ENCODE results near the gene TAPBPL. TPM values are rescaled to one million over a fixed set of nuclear protein-coding genes. Genes with fewer than 3 reads are reported as not detected.

TAPBPL gene
- total RNA-seq, 1 donor = 13.8 TPM

- no peaks in the 10 kb centered on the region for H4K20me1 ChIP-seq (ENCODE audit: insufficient read depth, low read length)
- no peak overlapping the region for H2AFZ ChIP-seq (ENCODE audit: low read length)
- TF ChIP-seq CTCF (IDR thresholded peaks at IDR 0.05; ENCODE audit: extremely low read depth, low read depth, low read length) = no peak
- no peaks in the 10 kb centered on the region for H3K4me1 ChIP-seq (ENCODE audit: insufficient read depth, low read length)
- no peak overlapping the region for H3K4me3 ChIP-seq (ENCODE audit: insufficient read depth, low read length)
- H3K4me2 ChIP-seq (ENCODE audit: insufficient read depth, low read length) = no peak overlapping the region
- H3K36me3 ChIP-seq (ENCODE audit: insufficient read depth, low read length) = peaks cover 5% of the 10 kb centered on the region
- H3K9me3 ChIP-seq (ENCODE audit: low read depth, low read length) = no peaks in the 10 kb centered on the region
- H3K27me3 ChIP-seq (ENCODE audit: insufficient read depth, low read length) = no peaks in the 10 kb centered on the region
- no peaks in the 10 kb centered on the region for H3K79me2 ChIP-seq (ENCODE audit: insufficient read depth, low read length)
- H3K27ac ChIP-seq (ENCODE audit: low read depth, low read length) = no peak overlapping the region
- no peak for DNase-seq (ENCODE audit: insufficient read length, low spot score, missing footprints)
Measured at GRCh38 chr12:6438345-6438744, 13.5 kb upstream of the TAPBPL start.

GRCh38 chr12:6440391-6440790 lies 11.5 kb upstream of the TAPBPL start:
- H3K27me3 ChIP-seq (ENCODE audit: insufficient read depth, low read length) = no peaks in the 10 kb centered on the region
- H3K4me1 ChIP-seq (ENCODE audit: insufficient read depth, low read length) = no peaks in the 10 kb centered on the region

GRCh38 chr12:6442836-6443235 lies 9.0 kb upstream of the TAPBPL start:
- peaks cover 32% of the 10 kb centered on the region for H3K36me3 ChIP-seq (ENCODE audit: insufficient read depth, low read length)
- no peaks in the 10 kb centered on the region for H3K27me3 ChIP-seq (ENCODE audit: insufficient read depth, low read length)
- H3K9me3 ChIP-seq (ENCODE audit: low read depth, low read length) = no peaks in the 10 kb centered on the region
- no peaks in the 10 kb centered on the region for H3K4me1 ChIP-seq (ENCODE audit: insufficient read depth, low read length)
- H3K27ac ChIP-seq (ENCODE audit: low read depth, low read length) = no peak overlapping the region
- H2AFZ ChIP-seq (ENCODE audit: low read length) = no peak overlapping the region
- H3K4me3 ChIP-seq (ENCODE audit: insufficient read depth, low read length) = no peak overlapping the region
- no peaks in the 10 kb centered on the region for H4K20me1 ChIP-seq (ENCODE audit: insufficient read depth, low read length)
- no peaks in the 10 kb centered on the region for H3K79me2 ChIP-seq (ENCODE audit: insufficient read depth, low read length)
- no peak for DNase-seq (ENCODE audit: insufficient read length, low spot score, missing footprints)
- no peak for TF ChIP-seq CTCF (IDR thresholded peaks at IDR 0.05; ENCODE audit: extremely low read depth, low read depth, low read length)
- no peak overlapping the region for H3K4me2 ChIP-seq (ENCODE audit: insufficient read depth, low read length)

More at GRCh38 chr12:6440391-6440790, 11.5 kb upstream of the TAPBPL start:
- no peaks in the 10 kb centered on the region for H4K20me1 ChIP-seq (ENCODE audit: insufficient read depth, low read length)
- H3K27ac ChIP-seq (ENCODE audit: low read depth, low read length) = no peak overlapping the region
- peaks cover 15% of the 10 kb centered on the region for H3K36me3 ChIP-seq (ENCODE audit: insufficient read depth, low read length)
- H3K79me2 ChIP-seq (ENCODE audit: insufficient read depth, low read length) = no peaks in the 10 kb centered on the region
- no peak for DNase-seq (ENCODE audit: insufficient read length, low spot score, missing footprints)
- H3K4me2 ChIP-seq (ENCODE audit: insufficient read depth, low read length) = no peak overlapping the region
- no peaks in the 10 kb centered on the region for H3K9me3 ChIP-seq (ENCODE audit: low read depth, low read length)
- no peak overlapping the region for H3K4me3 ChIP-seq (ENCODE audit: insufficient read depth, low read length)
- H2AFZ ChIP-seq (ENCODE audit: low read length) = no peak overlapping the region
- no peak for TF ChIP-seq CTCF (IDR thresholded peaks at IDR 0.05; ENCODE audit: extremely low read depth, low read depth, low read length)

- H3K4me3 ChIP-seq (ENCODE audit: insufficient read depth, low read length) = no peak overlapping the region
- no peak for DNase-seq (ENCODE audit: insufficient read length, low spot score, missing footprints)
- H3K36me3 ChIP-seq (ENCODE audit: insufficient read depth, low read length) = peaks cover 37% of the 10 kb centered on the region
- no peak overlapping the region for H3K27ac ChIP-seq (ENCODE audit: low read depth, low read length)
- H4K20me1 ChIP-seq (ENCODE audit: insufficient read depth, low read length) = no peaks in the 10 kb centered on the region
- no peaks in the 10 kb centered on the region for H3K4me1 ChIP-seq (ENCODE audit: insufficient read depth, low read length)
- no peak overlapping the region for H3K4me2 ChIP-seq (ENCODE audit: insufficient read depth, low read length)
- no peak for TF ChIP-seq CTCF (IDR thresholded peaks at IDR 0.05; ENCODE audit: extremely low read depth, low read depth, low read length)
- H3K9me3 ChIP-seq (ENCODE audit: low read depth, low read length) = no peaks in the 10 kb centered on the region
- H3K27me3 ChIP-seq (ENCODE audit: insufficient read depth, low read length) = no peaks in the 10 kb centered on the region
- no peak overlapping the region for H2AFZ ChIP-seq (ENCODE audit: low read length)
- no peaks in the 10 kb centered on the region for H3K79me2 ChIP-seq (ENCODE audit: insufficient read depth, low read length)
Measured at GRCh38 chr12:6443361-6443983, 8.4 kb upstream of the TAPBPL start.
